Middle frontal gyrus (tissue), 1 donor: Measurements from ENCODE around the gene NBPF11.
"Not testable (repeated sequence)": the region's sequence is repeated elsewhere in the genome, so short reads cannot be mapped to it uniquely, and the experiment has no call there.

Experiments used
- DNase-seq: peaks from one replicate; pipeline ENCODE4 v3.0.0-alpha.2; 2015; ENCODE audit warnings: low spot score; ENCODE audit errors: extremely low spot score

The NBPF11 gene, protein sequence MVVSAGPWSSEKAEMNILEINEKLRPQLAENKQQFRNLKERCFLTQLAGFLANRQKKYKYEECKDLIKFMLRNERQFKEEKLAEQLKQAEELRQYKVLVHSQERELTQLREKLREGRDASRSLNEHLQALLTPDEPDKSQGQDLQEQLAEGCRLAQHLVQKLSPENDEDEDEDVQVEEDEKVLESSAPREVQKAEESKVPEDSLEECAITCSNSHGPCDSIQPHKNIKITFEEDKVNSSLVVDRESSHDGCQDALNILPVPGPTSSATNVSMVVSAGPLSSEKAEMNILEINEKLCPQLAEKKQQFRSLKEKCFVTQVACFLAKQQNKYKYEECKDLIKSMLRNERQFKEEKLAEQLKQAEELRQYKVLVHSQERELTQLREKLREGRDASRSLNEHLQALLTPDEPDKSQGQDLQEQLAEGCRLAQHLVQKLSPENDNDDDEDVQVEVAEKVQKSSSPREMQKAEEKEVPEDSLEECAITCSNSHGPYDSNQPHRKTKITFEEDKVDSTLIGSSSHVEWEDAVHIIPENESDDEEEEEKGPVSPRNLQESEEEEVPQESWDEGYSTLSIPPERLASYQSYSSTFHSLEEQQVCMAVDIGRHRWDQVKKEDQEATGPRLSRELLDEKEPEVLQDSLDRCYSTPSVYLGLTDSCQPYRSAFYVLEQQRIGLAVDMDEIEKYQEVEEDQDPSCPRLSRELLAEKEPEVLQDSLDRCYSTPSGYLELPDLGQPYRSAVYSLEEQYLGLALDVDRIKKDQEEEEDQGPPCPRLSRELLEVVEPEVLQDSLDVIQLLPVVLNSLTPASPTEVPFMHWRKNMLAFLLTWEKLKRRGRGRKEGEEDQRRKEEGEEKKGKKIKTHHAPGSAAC

DNA sequence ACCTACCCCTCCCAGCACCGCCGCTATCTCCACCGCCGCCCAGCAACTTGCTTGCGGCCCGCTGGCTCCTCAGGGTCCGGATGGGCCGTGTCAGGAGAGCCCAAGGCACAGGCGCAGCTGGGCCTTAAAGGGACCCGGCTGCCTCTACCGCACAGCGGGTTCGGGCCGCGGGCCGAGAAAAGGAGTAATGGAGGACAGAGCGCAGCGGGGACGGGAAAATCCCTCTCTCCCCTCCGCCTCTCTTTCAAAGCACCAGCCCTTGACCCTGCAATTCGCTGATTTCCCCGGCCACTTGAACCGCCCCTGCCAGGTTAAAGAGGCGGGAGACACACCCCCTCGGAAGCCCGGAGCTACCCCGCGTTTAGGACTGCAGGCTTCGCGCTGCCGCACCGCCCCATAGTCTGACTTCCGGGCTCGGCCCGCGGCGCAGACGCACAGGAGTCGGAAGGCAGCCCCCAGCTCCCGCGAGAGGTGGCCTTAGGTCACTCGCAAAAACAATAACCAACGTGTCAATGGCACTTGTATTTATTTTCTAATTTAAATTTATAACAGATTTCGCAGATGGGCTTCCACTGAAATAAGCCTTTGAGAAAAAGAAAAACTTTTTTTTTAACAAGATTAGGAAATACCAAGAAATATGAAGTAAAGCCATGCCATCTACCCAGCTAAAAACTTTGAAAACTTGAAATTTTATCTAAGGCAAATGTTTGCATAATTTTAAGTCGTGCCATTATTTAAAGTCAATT, at the start of gene NBPF11:
NBPF11 (minus strand) TSS at position 371 of the 746 bp plus-strand sequence. CDS start 25,278 bp downstream, outside the sequence.
- DNase-seq, result peak; percentile 8

DNA sequence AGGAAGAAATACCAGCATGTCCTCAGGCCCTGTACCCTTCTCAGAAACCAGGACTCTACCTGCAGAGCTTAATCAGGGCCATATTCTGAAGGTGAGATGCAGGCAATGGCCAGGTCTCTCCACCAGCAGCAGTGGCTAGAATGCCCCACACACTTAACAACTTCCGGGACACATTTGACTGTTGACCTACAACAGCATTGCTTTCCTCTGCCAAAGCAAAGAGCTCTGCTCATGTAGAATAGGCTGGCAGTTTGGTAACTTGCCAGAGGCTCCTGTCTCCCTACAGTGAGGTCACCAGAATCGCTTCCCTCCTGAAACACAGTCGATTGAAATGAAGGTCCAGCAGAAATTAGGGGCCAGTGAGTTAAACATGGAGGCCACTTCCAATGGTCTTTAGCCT, 45.3 kb upstream of the NBPF11 start:
- not testable (repeated sequence) for DNase-seq

DNA sequence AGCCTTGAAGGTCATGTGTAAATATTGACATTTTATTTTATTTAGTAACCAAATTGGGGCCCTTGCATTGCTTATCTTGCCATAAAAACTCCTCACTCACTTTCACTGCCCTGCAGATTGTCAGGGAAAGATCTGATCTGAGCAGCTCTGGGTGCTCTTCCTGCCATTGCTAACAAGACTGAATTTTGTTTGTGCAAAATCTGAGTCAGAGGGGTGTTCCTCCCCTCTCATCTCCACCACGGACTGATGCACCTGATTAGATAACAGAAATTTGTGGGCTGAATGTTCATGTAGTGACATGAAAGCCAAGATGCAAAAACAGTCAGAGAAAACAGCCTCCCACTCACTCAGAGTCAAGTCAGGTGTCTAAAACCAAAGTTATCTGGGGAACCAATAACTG, 44.9 kb upstream of the NBPF11 start:
- not testable (repeated sequence) for DNase-seq

DNA sequence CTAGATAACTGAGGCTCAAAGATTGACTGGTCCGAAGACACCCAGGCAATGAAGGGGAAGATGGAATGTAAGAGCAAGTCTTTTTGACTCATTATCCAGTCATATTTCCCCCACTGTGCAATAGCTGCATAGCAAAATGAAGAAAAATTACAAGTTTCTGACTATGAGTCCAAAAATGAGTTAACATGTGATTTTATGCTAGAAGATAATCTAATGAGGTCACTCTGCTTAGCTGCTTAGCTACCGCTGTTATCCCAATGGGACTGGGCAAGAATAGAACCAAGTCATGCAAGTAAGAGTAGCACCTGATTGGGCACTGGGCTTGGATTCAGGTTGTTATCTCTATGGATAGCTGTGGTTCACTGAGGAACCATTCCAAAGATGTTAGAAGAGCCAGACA, 43.0 kb upstream of the NBPF11 start:
- DNase-seq, result not testable (repeated sequence)

DNA sequence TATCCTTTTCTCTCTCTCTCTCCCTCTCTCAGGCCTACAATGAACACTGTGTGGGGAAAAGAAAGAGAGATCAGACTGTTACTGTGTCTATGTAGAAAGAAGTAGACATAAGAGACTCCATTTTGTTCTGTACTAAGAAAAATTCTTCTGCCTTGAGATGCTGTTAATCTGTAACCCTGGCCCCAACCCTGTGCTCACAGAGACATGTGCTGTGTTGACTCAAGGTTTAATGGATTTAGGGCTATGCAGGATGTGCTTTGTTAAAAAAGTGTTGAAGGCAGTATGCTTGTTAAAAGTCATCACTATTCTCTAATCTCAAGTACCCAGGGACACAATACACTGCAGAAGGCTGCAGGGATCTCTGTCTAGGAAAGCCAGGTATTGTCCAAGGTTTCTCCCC, 36.7 kb upstream of the NBPF11 start:
- DNase-seq, result not testable (repeated sequence)

DNA sequence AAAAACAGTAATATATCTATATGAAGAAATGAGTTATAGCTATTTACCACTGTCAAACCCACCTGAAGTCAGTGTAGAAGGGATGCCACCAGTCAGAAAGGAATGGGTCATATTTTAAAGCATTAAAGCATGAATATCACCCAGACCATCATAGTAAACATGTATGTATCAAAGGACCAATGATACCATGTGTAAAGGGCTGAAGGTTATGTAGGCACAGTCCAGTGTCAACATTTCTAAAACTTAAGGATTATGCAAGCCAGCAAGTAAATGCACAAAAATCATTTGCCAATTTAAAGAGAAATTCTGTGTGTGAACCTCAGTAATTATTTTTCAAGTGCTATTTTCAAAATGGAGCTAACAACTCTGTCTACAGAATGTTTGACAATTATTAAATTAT, 26.6 kb upstream of the NBPF11 start:
- DNase-seq, result not testable (repeated sequence)

DNA sequence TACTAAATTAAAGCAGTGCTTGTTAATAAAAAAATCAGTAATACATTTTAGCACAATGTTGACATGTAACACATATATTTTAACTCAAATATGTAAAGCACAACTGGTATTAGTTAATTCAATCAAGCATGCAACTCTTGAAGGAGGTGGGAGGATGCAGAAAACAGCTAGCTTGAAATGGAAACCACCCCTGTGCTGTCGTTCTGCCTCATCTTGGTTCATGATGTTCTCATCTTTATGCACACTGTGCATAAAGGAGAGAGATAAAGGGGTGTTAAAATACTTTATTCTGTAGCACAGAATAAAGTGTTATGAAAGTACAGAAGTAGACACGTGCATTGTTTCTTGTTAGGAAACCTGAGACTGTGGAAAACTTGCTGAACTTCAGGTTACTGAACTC, 23.3 kb upstream of the NBPF11 start:
- DNase-seq, result not testable (repeated sequence)

DNA sequence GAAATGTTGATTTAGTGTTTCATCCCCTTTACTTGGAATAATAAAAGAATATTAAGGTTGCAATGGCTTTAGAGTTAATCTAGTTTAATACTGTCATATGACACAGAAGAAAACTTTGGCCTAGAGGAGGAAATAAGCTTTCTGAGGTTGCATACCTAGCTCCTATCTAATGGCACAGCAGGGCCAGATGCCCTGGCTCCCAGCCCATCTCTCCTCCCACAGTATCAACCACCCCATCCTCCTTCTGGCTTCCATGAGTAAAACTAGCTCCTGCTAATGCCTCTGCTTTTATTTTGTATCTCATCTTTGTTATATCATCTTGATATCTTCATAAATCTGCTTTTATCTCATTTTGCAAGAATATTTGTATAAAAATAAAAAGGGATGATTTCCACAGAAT, 19.9 kb upstream of the NBPF11 start:
- DNase-seq, result not testable (repeated sequence)

DNA sequence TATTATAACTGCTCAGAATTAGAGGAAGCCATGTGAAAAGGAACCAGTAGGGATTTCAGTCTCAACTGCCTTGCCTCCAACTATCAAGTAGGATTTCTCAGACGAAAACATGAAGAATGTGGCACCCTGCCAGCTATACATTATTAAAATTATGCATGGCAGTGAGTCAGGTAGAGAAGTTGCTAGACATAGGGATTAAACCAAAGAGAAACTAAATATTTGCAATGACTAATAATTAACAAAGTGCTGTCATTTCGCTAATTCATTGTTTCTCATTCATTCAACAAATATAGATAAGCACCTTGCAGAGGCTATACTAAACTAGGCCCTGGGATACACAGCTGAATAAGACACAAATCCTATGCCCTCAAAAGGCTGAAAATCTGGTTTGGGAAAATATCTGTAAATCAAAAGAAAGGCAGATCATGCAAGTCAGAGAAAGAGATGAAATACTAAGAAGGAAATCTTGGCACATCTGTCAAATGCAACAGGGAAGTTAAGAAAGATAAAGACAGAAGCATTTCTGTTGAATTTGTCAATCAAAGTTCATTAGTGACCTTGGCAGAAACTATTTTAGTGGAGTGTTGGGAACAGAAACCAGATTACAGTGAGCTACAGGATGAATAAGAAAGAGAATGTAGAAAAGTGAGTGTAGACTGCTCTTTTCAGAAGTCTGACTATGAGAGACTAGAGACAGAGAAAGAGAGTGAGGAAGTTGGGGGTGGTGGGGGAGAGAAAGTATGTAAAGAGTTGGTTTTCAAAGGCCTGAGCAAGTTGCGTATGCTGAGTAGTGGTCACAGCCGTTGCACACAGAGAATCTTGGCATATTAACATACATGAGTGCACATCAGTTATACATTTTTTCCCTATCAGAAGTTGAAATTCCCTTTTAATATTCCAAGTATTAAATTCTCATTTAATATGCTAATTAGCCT, 14.7 kb upstream of the NBPF11 start:
- DNase-seq, result no peak

DNA sequence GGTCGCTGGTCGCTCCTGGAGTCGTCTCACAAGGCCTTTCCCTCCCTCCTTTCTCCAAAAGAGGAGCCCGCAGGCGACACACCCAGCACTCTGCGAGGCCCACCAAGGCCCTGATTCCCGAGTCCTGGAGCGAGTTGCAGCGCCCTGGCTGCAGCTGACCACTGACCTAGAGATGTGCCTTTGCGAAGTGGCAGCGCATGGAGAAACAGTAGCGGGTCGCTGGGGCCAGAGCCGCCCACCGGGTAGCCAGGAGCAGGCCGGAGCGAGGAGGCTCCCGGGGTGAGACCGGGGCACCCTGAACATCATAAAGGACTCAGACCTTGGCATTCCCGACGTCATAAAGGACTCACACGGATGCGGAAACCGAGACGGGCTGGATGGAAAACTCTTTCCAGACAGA, 10.3 kb upstream of the NBPF11 start:
- no peak for DNase-seq

DNA sequence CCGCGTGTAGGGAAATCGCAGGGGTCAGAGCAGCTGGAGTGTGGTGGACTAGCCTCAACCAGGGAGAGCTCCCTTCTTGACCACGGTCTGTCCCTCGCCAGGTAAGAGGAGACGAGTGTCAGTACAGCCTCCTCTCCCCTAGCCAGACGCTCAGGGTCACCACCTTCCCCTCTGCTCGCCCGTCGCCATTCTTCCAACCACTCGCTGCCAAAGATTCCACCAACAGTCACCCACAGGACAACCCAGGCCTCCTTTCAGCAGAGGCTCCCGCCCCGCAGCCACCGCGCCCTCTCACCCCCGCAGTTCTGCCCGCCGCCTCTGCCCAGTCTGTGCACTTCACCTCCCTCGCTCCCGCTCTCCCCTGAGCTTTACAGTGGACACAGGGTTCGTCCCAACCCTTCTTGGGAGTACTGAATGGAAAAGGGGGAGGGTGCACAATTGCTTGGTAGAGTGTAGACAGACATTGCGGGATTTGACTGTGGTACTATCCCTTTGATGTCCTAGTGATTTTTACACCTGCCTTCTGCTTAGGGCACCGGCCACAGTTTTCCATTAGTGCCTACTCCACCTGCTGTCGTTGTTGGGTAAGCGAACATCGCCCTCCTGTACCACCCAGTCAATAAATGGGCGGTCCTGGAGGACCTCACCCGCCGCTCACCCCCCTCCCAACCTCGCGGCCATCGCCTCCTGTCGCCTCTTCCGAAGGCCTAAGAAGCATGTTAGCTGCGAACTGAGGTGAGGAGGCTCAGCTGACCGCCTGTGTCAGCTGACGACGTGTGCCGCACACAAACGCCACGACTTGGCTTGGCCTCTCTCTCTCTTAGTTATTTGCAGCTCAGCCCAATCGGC, 9.2 kb upstream of the NBPF11 start:
- no peak for DNase-seq

DNA sequence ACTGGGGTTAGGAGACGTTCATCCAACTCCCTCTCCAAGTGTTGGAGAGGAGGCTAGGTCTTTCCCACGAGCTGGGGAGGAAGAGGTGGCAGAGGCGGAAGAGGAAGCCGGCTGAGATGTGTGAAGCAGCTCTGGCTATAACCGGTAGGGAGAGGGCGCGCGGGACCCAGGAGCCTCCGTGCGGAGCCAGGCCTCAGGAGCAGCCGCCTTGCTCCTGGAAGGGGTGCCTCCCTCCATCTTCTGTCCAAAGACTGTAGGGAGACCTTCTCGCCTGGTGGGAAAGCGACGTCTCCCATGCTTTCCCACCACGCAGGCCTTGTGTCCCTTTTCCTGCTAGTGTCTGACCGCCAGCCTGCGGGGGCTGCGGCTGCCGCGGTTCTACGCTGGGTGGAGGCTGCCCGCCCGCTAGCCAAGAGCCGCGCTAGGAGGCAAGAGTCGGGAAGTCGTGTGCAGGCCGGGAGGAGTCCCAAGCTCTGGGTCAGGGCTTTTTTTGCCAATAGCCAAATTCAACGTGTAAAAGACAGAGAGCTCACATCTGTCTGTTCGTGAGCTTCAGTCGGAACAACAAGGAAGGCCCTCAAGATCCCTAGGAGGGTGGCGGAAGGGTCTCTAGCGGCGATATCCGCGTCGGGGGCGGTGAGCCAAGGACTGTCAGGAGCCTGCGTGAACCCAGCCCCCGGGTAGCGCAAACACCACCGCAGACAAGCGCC, 8.4 kb upstream of the NBPF11 start:
- no peak for DNase-seq

DNA sequence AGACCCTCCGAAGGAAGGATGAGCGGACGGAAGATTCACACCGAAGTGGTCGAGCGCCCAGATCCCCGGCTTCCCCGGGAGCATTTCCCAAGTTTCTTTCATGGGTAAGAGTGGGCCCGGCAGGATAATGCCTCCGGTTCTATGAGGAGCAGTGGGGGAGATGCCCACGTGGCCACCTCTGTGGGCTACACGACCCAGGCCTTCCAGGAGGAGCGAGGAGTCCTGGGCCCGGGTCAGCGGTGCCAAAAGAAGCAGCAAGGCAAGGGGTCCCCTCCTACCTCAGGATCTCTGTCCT, 7.9 kb upstream of the NBPF11 start:
- DNase-seq, result no peak

DNA sequence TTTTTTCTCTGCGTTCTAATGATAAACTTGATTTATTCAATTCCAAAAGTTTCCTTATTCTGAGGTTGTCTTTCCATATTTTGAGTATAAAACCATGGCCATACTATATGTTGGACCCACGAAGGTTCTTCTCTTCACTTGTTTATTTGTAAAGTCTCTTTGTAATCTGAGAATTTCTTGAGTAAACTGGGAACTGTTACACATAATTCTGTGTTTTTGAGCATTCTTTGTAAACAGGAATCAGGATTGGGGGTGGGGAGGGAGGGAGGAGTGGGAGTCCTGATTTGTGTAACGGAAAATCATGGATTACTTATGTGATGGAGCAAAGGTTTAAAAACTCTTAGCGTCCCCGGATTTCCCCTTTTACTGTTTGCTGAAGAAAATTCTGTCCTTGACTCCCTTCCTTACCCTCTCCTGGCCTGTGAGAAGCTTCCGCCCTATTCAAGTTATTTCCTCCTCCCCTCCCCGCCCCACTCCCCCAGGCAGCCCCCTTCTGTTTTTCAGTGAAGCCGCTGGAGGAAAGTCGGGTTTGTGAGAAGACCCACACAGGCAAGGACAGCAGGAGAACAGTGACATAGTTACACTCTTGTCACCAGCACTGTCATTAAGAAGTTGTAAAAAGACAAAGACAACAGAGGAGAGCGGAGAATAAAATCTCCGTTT, 6.4 kb upstream of the NBPF11 start:
- no peak for DNase-seq

DNA sequence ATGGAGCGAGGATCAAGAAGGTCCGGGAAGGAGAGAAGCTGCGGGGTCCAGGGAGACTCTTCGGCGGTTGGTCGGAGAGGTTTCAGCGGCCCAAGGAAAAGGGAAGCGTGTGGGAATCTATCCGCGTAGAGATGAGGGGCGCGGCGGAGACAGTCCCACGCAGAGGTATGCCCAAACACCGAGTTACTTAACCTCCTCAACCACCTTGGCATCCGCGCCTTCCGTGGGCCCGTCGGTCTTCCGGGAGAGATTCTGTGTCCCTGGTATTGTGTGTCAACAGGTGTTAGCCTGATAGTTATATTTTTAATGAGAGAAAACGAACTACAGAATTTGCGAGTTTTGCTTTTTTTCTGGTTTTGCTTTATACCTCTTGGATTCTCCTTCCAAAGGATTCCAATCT, 5.7 kb upstream of the NBPF11 start:
- not testable (repeated sequence) for DNase-seq

DNA sequence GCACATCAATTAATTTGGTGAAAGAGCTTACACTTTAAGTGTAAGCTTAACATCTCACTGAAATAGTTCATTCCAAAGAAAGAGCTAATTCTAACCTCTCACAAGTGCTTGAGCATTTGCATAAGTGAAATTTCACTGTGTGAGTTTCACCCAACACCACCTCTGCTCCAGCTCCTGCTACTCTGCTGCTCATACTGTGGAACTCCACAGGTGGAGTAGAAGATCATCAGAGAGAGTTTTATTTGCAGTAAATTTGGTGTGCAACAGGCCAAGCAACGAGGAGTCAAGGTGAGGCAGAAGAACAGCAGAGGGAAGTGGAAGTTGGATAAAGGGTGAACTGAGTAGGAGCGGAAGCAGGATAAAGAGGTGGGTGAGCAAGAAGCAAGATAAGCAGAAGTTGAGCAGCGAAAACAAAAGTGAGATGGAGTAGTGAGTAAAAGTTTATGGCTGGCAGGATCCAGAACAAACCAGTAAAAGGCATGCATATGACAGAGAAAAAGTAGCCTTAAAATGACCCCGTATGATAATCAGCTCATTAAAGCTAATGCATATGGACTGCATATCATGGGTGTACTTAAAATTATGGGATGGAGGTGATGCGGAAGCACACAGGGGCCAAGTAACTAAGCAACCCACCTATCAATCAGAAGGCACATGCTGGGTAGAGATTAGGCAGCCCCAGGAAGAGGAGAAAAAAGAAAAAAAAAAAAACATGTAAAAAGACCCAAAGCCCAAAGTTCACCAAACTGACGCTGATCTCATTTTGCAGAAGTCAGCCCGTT, 3.6 kb upstream of the NBPF11 start:
- DNase-seq, result not testable (repeated sequence)

DNA sequence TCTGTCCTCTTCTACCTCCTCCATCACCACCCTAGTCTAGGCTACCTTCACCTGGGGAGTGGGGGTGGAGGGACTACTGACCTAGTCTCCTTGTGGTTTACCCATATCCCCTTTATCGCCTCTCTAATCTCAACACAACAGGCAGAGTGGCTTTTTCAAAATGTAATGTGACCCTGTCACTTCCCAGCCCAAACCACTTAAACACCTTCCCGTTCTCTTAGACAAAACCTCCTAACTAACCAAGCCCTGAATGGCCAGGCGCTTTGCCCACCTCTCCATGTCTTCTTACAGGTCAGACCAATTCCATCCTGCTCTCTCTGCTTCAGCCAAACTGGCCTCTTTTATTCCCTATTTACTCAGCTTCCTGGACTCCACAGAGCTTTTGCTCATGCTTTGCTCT, 714 bp upstream of the NBPF11 start:
- DNase-seq, result not testable (repeated sequence)

DNA sequence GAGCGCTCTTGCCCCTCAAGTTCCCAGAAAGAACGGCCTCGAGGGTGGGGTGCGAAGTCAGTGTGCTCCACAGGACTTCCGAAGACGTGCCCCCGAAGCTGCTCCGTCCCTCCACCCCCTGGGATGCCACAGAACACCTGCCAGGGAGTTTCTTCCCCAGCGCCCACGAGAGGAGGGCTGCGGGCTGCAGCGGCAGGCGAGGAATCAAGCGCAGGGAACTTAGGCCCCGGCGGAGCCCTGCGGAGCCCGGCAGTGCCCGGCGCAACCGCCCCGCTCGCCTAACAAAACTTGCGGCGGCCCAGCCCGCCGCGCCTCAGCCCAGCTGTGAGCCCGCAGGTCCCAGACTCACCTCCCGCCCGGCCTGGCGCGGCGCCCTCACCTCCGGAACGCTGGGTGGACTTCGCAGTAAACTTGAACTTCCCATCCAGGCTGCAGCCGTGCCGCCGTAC, 686 bp downstream of the NBPF11 start:
- DNase-seq, result not testable (repeated sequence)
